ENCODE results near the gene ADAMTSL3. TPM values are rescaled to one million over a fixed set of nuclear protein-coding genes. Genes with fewer than 3 reads are reported as not detected.
"Not testable (repeated sequence)": the region's sequence is repeated elsewhere in the genome, so short reads cannot be mapped to it uniquely, and the experiment has no call there.

The ADAMTSL3 gene
- total RNA-seq, 2 donors from 2014 or later = not detected

DNA sequence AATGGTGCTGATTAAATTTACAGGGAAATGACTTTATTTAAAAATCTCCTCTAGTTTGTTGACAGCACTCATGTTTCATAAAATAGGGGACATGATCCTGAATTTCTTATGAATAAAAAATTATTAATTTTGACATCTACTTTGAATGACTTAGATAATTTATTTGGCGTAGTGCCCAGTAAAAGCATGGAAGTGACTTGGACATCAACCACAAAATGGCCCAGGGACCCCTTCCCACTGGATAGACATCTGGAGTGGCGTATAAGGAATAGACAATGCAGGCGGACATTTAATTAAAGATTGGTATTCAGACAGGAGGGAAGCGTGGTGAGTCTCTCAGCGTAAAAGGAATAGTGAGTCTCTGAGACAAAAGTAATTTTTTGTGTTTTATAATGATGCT lies 79.8 kb downstream of the ADAMTSL3 start:
- no peak for ATAC-seq (replicated peaks)
- Mint-ChIP-seq H3K27me3 (peaks cover 17% of the 10 kb centered on the region), H3K9me3 (no peaks in the 10 kb centered on the region), H3K27ac (no peak overlapping the region), H3K36me3 (ENCODE audit: low read depth) (no peaks in the 10 kb centered on the region), H3K4me1 (no peaks in the 10 kb centered on the region), H3K4me3 (no peak overlapping the region)

DNA sequence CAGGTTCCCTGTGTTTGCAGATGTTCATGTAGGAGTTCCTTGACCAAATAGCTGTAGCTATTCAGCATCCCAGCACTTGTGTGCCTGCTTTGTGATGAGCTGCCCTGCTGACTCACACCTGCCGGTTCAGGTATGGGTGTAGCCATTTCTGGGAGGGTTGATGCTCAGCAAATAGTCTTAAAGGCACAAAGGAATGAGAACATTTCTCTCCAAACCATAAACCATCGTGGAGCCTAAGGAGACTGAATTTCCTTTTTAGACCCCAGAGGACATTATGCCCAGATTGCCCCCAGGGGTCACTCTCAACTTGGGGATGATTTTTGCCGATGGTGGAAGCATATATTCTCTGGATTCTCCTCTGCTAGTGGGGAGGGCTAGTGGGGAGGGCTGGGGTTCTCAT lies 80.6 kb downstream of the ADAMTSL3 start:
- Mint-ChIP-seq H3K9me3 (no peaks in the 10 kb centered on the region), H3K4me3 (no peak overlapping the region)

DNA sequence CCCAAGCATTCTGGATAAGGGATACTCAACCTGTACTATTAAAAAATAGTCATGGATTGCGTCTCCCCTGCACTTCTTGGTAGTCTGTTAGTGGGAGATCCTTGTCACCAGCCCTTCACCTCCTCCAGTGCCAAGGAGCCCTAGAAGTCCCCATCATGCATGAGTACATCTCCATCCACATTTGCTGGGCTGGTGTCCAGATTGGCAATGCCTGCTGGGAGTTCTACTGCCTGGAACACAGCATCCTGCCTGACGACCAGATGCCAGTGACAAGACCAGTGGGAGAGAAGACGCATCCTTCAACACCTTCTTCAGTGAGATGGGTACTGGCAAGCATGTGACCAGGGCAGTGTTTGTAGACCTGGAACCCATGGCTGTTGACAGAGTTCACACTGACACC lies 85.7 kb downstream of the ADAMTSL3 start:
- no peaks in the 10 kb centered on the region for H3K9me3 Mint-ChIP-seq
- H3K27ac Mint-ChIP-seq = no peak overlapping the region
- peaks cover 7% of the 10 kb centered on the region for H3K27me3 Mint-ChIP-seq
- no peaks in the 10 kb centered on the region for H3K36me3 Mint-ChIP-seq (ENCODE audit: low read depth)
- ATAC-seq (replicated peaks) = no peak
- H3K4me1 Mint-ChIP-seq = no peaks in the 10 kb centered on the region
- no peak overlapping the region for H3K4me3 Mint-ChIP-seq

More for the DNA sequence above, 80.6 kb downstream of the ADAMTSL3 start:
- no peak for ATAC-seq (replicated peaks)
- peaks cover 17% of the 10 kb centered on the region for H3K27me3 Mint-ChIP-seq
- no peak overlapping the region for H3K27ac Mint-ChIP-seq
- H3K36me3 Mint-ChIP-seq (ENCODE audit: low read depth) = no peaks in the 10 kb centered on the region
- H3K4me1 Mint-ChIP-seq = no peaks in the 10 kb centered on the region

DNA sequence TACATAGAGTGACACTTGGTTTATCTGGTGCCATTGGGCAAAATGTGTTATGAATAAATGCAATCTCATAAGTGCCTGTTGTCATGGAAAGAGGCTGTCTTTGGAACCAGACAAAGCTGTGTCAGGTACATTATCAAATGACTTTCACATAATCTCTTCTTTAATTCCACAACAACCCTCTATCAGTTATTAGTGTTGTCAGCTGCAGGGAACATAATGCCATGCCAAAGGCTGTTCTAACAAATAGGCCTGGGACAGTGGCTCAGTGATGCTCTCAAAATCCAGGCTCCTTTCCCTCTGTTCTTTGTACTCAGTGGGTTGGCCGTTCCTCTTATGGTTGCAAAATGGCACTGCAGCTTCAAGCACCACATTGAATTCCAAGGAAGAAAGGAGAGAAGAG lies 91.8 kb downstream of the ADAMTSL3 start:
- no peak overlapping the region for H3K4me3 Mint-ChIP-seq
- H3K27ac Mint-ChIP-seq = no peak overlapping the region
- peaks cover 2% of the 10 kb centered on the region for H3K27me3 Mint-ChIP-seq

DNA sequence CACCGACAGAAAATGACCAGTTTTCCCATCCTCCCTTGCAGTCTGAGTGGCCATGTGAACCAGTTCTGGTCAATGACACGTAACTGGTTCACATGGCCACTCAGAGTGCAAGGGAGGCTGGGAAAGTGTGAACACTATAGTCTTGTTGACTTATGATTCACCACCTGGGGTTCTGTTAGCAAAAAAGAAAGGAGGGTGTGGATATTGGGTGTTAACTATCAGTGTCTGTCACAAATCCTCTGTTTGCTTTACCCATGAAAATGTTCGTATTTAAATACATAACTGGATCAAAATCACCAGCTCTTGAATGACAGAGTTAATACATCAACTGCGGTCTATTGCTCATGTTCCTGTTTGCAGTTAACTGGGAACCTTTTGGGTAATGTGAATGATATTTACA lies 92.3 kb downstream of the ADAMTSL3 start:
- H3K27me3 Mint-ChIP-seq = peaks cover 2% of the 10 kb centered on the region
- H3K4me1 Mint-ChIP-seq = peaks cover 6% of the 10 kb centered on the region
- H3K9me3 Mint-ChIP-seq = peaks cover 3% of the 10 kb centered on the region
- no peak for ATAC-seq (replicated peaks)
- no peak overlapping the region for H3K27ac Mint-ChIP-seq
- H3K36me3 Mint-ChIP-seq (ENCODE audit: low read depth) = no peaks in the 10 kb centered on the region
- H3K4me3 Mint-ChIP-seq = no peak overlapping the region

More for the DNA sequence above, 91.8 kb downstream of the ADAMTSL3 start:
- Mint-ChIP-seq H3K9me3 (peaks cover 3% of the 10 kb centered on the region), H3K36me3 (ENCODE audit: low read depth) (no peaks in the 10 kb centered on the region), H3K4me1 (peaks cover 6% of the 10 kb centered on the region)
- ATAC-seq (replicated peaks) = no peak

DNA sequence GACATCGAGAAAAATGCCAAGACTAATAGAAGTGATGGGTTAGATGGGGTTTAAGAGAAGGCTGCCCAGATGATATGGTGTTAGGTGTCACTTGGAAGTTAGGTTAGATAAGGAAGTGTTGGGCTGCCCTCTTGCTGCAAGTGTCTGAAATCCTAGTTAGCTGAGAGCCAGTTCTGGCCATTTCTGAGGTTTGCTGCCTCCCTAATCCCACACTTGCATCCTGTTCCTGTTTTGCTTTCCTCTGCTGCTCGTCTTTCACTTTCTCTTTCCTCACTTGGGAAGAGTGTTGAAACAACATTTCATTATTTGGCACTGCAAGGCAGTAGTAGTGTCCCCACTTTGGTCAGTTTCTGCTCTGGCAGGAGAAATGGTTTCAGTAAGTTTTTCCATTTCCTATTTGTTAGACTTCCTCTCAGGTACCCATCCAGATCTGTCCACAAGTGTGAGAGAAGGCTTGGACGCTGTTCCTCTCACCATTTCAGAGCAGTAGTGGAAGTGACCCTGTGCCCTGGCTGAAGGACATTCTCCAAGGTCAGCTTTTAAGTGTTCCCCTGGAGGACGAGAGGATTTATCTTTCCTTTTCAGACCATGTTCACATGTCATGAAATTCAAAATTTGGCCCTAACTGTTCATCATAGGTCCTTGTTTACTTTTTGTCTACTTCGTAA lies 93.3 kb downstream of the ADAMTSL3 start:
- Mint-ChIP-seq H3K27ac (no peak overlapping the region), H3K4me3 (no peak overlapping the region), H3K9me3 (peaks cover 3% of the 10 kb centered on the region), H3K27me3 (peaks cover 2% of the 10 kb centered on the region), H3K4me1 (peaks cover 6% of the 10 kb centered on the region), H3K36me3 (ENCODE audit: low read depth) (no peaks in the 10 kb centered on the region)
- ATAC-seq (replicated peaks) = no peak

DNA sequence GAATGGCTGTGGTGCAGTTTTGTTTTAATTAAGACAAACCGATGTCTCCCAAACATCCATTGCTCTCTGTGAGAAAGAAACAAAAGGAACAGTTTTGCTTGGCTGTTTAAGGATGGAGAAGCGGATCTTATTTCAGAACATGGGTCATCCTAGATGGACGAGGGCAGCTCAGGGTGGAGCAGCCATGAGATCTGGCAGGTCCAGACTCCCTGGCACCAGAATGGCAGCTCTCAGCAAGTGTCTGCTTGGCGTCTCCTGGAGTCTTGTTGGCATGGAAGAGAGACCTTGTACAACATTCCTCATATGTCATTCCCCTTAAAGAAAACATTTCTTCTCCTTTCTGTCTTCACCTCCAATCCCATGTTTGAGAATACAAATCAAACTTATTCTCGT lies 93.8 kb downstream of the ADAMTSL3 start:
- Mint-ChIP-seq H3K4me3 (no peak overlapping the region), H3K9me3 (peaks cover 3% of the 10 kb centered on the region), H3K36me3 (ENCODE audit: low read depth) (no peaks in the 10 kb centered on the region), H3K27me3 (peaks cover 2% of the 10 kb centered on the region), H3K4me1 (peaks cover 6% of the 10 kb centered on the region), H3K27ac (no peak overlapping the region)
- no peak for ATAC-seq (replicated peaks)

DNA sequence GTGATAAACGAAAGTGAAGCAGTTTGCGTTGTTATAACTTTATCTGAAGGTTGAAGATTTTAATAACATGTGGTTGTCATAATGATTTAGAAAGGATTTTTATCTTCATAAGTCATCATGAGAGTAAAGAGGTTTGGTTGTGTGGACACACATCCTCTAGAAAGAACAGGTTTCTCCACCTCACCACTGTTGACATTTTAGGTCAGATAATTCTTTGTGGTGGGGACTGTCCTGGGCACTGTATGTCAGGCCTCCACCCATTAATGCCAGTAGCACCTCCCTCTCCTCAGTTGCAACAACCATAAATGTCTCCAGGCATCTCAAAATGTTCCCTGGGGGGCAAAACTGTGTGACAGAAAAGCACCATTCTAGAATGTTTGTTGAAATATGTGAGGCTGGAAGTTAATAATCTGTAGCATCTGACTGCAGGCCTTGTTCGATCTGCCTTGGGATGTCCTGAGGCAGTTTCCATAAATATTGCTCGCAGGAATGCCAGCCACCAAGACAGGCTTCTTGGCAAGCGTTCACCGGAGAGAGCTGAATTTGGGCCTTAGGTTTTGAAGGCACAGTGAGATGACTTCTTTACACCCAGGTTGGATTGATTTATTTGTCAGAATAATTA lies 100.1 kb downstream of the ADAMTSL3 start:
- Mint-ChIP-seq H3K36me3 (ENCODE audit: low read depth) (no peaks in the 10 kb centered on the region), H3K4me3 (no peak overlapping the region), H3K4me1 (no peaks in the 10 kb centered on the region), H3K9me3 (peaks cover 9% of the 10 kb centered on the region), H3K27ac (no peak overlapping the region), H3K27me3 (no peaks in the 10 kb centered on the region)
- ATAC-seq (replicated peaks) = no peak

DNA sequence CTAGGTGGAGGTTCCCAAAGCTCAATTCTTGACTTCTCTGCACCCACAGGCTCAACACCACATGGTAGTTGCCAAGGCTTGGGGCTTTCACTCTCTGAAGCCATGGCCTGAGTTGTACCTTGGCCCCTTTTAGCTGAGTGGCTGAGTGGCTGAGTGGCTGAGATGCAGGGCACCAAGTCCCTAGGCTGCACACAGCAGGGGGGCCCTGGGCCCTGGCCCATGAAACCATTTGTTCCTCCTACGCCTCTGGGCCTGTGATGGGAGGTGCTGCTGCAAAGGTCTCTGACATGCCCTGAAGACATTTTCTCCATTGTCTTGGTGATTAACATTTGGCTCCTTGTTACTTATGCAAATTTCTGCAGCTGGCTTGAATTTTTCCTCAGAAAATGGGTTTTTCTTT lies 103.4 kb downstream of the ADAMTSL3 start:
- not testable (repeated sequence) for H3K4me3 Mint-ChIP-seq; H3K9me3 Mint-ChIP-seq; H3K36me3 Mint-ChIP-seq (ENCODE audit: low read depth)

DNA sequence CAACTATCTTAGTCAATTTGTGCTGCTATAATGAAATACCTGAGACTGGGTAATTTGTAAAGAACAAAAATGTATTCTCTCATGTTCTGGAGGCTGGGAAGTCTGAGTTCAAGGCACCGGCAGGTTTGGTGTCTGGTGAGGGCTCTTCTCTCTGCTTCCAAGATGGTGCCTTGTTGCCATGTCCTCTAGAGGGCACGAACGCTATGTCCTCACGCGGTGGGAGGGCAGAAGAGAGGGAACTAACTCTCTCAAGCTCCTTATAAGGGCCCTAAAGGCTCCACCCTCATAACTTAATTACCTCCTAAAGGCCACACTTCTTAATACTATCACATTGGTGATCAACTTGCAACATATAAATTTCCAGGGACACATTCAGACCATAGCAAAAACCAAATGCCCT lies 108.4 kb downstream of the ADAMTSL3 start:
- H3K4me3 Mint-ChIP-seq = no peak overlapping the region
- H3K36me3 Mint-ChIP-seq (ENCODE audit: low read depth) = no peaks in the 10 kb centered on the region
- no peak overlapping the region for H3K27ac Mint-ChIP-seq
- H3K27me3 Mint-ChIP-seq = peaks cover 11% of the 10 kb centered on the region
- no peak for ATAC-seq (replicated peaks)
- H3K9me3 Mint-ChIP-seq = peaks cover 4% of the 10 kb centered on the region
- H3K4me1 Mint-ChIP-seq = no peaks in the 10 kb centered on the region

More for the DNA sequence above, 103.4 kb downstream of the ADAMTSL3 start:
- not testable (repeated sequence) for H3K4me1 Mint-ChIP-seq; H3K27me3 Mint-ChIP-seq; ATAC-seq (replicated peaks); H3K27ac Mint-ChIP-seq

DNA sequence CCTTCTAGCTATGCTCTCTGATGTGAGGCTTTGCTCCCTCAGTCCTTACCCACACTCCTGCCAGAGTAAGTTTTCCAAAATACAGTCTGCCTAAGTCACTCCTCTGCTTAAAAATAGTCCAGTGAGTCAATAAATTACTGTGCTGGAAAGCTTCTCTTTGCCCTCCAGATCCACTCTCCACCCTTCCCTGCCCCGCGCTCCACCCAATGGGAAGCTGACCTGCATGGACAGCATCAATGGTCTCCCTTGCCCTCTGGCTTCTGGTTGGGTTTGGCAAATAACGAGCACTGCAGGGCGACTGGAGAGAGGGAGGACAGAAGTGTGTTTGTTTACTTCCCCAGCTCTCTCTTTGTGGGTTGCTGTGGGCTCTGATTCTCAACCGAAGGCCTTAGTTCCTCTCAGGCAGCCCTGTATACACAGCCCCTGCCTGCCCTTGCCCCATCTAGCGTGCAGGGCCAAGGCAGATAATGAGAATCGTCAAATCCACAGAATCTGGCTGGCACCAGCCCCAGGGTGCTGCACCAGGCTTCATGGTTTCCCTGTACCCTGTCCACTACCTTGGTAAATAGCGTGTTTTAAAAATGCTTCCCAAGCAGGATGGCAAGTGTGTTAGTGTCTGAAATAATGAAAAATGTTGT lies 110.4 kb downstream of the ADAMTSL3 start:
- Mint-ChIP-seq H3K27ac (no peak overlapping the region), H3K4me3 (no peak overlapping the region), H3K9me3 (no peaks in the 10 kb centered on the region), H3K27me3 (peaks cover 11% of the 10 kb centered on the region), H3K36me3 (ENCODE audit: low read depth) (no peaks in the 10 kb centered on the region), H3K4me1 (no peaks in the 10 kb centered on the region)
- ATAC-seq (replicated peaks) = no peak

DNA sequence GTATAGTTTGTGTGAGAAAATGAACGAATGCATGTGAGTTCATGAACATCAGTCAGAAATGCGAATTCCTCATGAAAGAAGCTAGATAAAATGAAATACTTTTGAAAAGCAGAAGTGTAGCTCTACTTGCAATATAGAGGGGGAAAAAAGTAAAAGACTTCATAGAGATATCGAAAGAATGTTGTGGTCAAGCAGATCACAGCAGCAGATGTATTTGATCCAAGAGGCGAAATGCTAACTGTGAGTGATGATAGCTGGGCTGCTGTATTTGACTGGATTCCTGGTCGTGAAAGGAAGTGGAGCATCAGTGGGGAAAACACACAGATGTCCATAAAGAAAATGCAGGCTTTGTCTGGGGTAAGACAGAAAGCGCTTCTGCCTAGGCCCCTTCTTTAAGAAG lies 112.4 kb downstream of the ADAMTSL3 start:
- Mint-ChIP-seq H3K27ac (no peak overlapping the region), H3K36me3 (ENCODE audit: low read depth) (no peaks in the 10 kb centered on the region), H3K9me3 (no peaks in the 10 kb centered on the region), H3K4me3 (no peak overlapping the region), H3K27me3 (peaks cover 11% of the 10 kb centered on the region), H3K4me1 (no peaks in the 10 kb centered on the region)
- ATAC-seq (replicated peaks) = no peak

DNA sequence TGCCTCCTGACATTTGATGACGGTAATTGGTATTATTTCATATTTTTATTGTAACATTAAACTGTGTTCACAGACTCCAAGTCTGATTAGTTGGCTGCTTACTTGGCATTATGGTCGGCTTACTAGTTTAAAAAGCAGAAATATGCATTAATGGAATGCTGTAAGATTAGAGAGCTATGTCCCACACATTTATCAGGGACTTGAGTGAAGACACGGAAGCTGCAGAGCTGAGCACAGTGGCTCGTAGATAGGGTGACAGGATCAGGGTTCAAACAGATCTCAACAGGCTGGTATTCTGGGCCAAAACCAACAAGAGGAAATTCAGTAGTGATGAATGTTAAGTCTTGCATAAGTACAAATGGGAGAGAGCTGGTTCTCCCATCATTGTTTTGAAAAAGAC lies 113.8 kb downstream of the ADAMTSL3 start:
- H3K4me1 Mint-ChIP-seq = no peaks in the 10 kb centered on the region
- H3K9me3 Mint-ChIP-seq = no peaks in the 10 kb centered on the region
- H3K27ac Mint-ChIP-seq = no peak overlapping the region
- H3K27me3 Mint-ChIP-seq = peaks cover 11% of the 10 kb centered on the region
- no peak overlapping the region for H3K4me3 Mint-ChIP-seq
- ATAC-seq (replicated peaks) = no peak
- no peaks in the 10 kb centered on the region for H3K36me3 Mint-ChIP-seq (ENCODE audit: low read depth)

DNA sequence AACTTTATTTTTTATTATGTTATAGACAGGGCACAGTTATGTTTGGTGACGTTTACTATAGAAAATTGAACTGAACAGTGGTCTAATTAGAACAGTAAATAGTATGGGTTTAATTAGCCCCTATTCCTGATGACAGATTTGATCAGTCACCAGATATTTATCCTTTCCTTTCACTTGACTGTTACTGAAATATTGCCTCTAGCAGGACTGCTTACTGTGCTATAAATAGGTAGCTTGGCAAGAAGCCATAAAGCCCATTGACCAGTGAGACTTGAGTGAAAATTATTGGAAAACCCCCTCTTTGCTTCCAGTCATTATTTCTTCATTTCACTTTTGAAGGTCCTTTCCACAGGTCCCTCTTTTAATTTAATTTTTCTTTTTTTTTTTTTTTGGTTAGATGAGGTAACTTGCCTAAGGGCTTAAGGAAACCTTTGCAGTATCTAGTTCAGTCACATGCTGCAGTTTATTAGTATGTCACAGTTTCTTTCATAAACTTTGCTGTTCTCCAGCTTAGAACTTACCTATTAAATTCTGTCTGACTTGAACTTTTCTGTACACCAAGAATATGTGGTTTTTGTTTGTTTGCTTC lies 115.6 kb downstream of the ADAMTSL3 start:
- Mint-ChIP-seq H3K9me3 (peaks cover 8% of the 10 kb centered on the region), H3K27ac (no peak overlapping the region)

DNA sequence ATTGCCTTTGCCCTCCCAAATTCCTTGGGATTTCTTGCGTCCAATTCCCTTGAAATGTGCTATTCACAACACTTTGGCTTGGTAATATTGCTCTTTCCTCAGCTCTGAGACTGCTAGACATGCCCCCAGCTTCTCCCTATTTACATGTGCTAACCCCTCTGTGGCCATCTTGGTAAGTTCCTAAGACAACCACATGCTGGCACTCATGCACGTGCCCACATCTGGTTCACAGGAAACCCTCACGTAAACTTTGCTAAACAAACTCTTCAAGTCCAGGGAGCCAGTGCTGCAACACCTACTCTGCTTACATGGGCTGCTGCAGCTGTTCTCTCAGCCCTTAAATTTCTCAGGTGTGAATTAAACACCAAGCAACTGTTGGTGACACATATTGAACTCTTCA lies 121.8 kb downstream of the ADAMTSL3 start:
- Mint-ChIP-seq H3K36me3 (ENCODE audit: low read depth) (no peaks in the 10 kb centered on the region), H3K27me3 (peaks cover 16% of the 10 kb centered on the region), H3K9me3 (peaks cover 11% of the 10 kb centered on the region), H3K27ac (no peak overlapping the region), H3K4me1 (no peaks in the 10 kb centered on the region), H3K4me3 (no peak overlapping the region)
- no peak for ATAC-seq (replicated peaks)

More for the DNA sequence above, 115.6 kb downstream of the ADAMTSL3 start:
- no peaks in the 10 kb centered on the region for H3K36me3 Mint-ChIP-seq (ENCODE audit: low read depth)
- H3K4me1 Mint-ChIP-seq = no peaks in the 10 kb centered on the region
- no peak for ATAC-seq (replicated peaks)
- H3K27me3 Mint-ChIP-seq = peaks cover 18% of the 10 kb centered on the region
- no peak overlapping the region for H3K4me3 Mint-ChIP-seq

Measured in activated T-helper 17 cell treated with anti-CD3 and anti-CD28 coated beads, Interleukin-2, amount 50 U/mL, for 72 hours (primary cell).